Ovary (tissue), 3 donors: ENCODE measurements around the gene PLSCR3.
A peak's percentile ranks its signal among the peaks of the same experiment; 100 is the strongest.

ENCODE experiments used
- CTCF ChIP-seq, 3 donors: fragments of 450-650 bp in 2 of 3; fragments of 200-600 bp in 1 of 3; IDR thresholded peaks; one replicate each; pipeline versions ENCODE4 v1.5.1 to v1.8.0; 2016 to 2022; ENCODE audit warnings: antibody characterized with exemption in 3 of 3, mild to moderate bottlenecking in 1 of 3
- POLR2A ChIP-seq: fragments of 450-650 bp; IDR thresholded peaks from one replicate; pipeline ENCODE4 v1.6.1; 2017; ENCODE audit warnings: antibody characterized with exemption, mild to moderate bottlenecking, moderate library complexity
- donor health status: DM: no; HTN: no; CAD: no.

GRCh38 chr17:7352503-7352889, 41.8 kb downstream of the PLSCR3 start:
- TF ChIP-seq POLR2A: no peak
- peak in 2 of 3 donors; percentile 39 to 67 for TF ChIP-seq CTCF (IDR thresholded peaks at IDR 0.05)
